ENCODE measurements around the gene ATOX1.

GRCh38 chr5:151738125-151738848 is 20.1 kb downstream of the ATOX1 start:
- TF ChIP-seq POLR2AphosphoS5 (IDR thresholded peaks at IDR 0.05; ENCODE audit: low read depth, low read length) (no peak), REST (IDR thresholded peaks at IDR 0.05; ENCODE audit: insufficient read depth in 1 of 2, low read depth in 2 of 2, low read length in 2 of 2) (no peak), SIN3A (IDR thresholded peaks at IDR 0.05; ENCODE audit: borderline replicate concordance, insufficient read depth, low read length) (no peak)

Data from PFSK-1 (cell line).